ENCODE data around the gene FCHSD2.

DNA sequence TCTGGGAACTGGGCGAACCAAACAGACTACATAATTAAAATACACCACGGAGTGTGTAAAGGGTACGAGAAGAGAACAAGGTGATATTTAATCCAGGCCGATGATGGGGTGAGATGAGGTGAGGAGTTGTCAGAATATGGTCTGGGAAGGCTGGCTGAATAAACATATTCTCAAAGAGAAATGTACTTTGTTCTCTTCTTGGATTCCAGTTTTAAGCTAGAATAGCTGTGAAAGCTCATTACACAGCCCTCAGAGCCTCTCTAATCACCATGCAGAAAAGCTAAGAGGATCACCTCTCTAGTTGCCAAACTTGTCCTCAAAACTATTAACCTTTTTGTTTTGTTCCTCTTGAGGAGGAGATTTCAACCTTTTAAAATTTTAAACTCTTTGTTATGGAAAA lies 238.1 kb downstream of the FCHSD2 start:
- TF ChIP-seq CTCF (IDR thresholded peaks at IDR 0.05): no peak
- no peak for TF ChIP-seq POLR2A (IDR thresholded peaks at IDR 0.05)

Measured in lower leg skin (tissue), 3 donors.